GM19238 (cell line): Measurements from ENCODE around the gene AFF3.

Experiments
- DNase-seq: peaks from one replicate; pipeline ENCODE4 v3.0.0; 2011; ENCODE audit warnings: low spot score; ENCODE audit not compliant: insufficient read length

AFF3 gene

DNA sequence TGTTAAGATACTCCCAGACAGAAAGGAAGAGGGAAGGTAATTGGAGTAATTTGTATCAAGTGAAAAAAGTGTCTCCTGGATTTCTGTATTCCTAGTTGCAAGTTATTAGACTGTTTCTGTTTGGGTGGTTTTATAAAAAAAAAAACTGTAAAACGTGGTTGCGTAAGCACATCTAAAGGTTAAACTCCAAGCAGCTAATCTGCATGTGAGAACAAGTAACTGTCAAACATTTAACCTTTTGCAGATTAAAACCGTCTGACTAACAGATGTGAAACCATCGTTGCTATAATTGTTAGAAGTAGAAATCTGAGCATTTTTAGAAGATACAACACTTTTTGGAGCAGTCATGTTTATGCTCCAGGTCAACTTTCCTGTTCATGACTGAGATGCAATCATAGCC is 72.3 kb downstream of the AFF3 start:
- no peak for DNase-seq

GRCh38 chr2:100068395-100068794 is 74.0 kb downstream of the AFF3 start:
- no peak for DNase-seq

DNA sequence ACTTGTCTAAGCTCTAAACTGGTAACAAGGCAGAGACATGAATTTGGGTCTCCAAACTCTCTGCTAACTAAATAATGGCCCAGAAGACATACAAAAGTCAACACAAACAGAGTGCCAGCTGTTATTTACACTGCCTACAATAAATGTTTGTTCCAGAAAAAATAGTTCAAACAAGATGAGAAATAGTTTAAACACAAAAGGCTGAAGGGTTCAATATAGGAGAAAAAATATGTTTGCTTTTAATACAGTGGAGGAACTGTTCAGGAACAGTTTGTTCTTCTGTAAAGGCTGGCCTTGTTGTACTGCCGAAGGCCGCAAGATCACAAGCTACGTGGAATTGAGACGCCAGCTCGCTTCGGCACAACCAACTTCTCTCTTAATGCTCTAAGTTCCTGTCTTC is 74.6 kb downstream of the AFF3 start:
- no peak for DNase-seq

GRCh38 chr2:100066856-100067255 is 75.5 kb downstream of the AFF3 start:
- no peak for DNase-seq

DNA sequence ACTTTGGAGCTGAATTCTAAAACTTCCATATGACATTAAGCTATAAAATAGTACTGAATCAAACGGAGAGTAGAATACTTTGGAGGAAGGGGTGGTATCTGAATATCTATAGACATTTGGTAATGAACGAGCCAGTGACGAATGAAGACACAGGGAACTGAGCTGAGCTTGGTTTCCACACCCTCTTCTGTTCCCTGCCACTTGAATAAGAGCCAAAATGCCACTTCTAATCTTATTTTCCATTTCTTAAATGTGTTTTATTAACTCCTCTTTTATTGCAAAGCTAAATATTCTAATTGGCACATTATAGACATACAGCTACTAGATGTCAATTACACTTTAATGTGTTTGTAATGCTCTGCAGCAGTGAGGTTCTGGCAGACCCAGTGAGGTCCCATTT is 76.1 kb downstream of the AFF3 start:
- DNase-seq, result no peak

GRCh38 chr2:100064592-100065428 is 77.6 kb downstream of the AFF3 start:
- no peak for DNase-seq

GRCh38 chr2:100064165-100064564 is 78.2 kb downstream of the AFF3 start:
- DNase-seq, result no peak

GRCh38 chr2:100063459-100063953 is 78.9 kb downstream of the AFF3 start:
- DNase-seq, result no peak

DNA sequence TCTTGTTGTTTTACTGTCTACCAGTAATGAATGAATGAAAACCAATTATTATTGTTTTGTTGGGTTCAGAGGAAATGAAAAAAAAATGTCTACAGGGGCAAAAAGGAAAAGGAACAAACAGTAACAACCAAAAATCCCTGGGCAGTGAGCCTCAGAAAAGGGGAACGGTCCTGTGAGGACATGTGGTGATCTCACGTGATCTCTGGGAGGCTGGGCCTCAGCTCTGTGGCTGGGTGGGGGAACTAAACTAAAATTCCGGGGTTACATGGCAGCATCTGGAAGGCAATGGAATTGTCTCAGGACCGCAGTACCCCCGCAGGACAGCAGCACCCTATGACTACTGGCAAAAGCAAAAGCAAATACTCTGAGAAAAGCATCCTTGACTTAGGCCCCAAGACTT is 80.1 kb downstream of the AFF3 start:
- no peak for DNase-seq

GRCh38 chr2:100060875-100061274 is 81.5 kb downstream of the AFF3 start:
- DNase-seq, result no peak

DNA sequence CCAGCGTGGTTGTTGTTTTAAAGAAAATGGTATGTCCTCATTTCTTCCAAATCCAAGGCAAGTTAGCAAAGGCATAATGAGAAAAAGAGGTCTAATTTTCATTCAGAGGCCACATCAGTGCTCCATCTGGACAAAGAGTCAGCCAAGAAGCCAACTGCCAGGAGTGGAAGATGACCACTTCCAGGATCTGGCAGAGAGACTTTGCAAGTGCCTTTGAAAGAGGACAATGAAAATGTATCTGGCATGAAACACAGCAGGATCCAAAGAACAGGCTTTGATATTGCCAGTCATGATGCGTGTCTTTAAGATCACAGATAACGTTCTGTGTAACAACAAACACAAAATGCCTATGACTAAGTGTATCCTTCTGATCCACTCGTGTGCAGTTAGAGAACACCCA is 82.8 kb downstream of the AFF3 start:
- no peak for DNase-seq

- DNase-seq, result no peak
These were observed 84.5 kb downstream of the AFF3 start for GRCh38 chr2:100057901-100058261.

DNA sequence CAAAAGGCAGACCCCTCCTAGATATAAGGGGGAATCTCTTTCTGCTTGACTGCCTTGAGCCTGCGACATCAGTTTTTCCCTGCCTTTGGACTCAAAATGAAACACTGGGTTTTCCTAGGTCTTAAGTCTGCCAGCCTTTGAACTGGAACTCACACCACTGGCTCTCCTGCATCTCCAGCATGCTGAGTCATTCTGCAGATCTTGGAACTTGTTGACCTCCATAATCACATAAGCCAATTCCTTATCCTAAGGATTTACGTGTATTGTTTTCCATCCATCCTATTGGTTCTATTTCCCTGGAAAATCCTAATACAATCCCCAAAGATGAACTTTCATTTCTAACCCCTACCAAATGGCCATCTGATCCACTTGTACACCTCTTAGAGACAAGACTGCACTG is 88.0 kb downstream of the AFF3 start:
- no peak for DNase-seq

- no peak for DNase-seq
These were observed 89.1 kb downstream of the AFF3 start for GRCh38 chr2:100053087-100053885.

DNA sequence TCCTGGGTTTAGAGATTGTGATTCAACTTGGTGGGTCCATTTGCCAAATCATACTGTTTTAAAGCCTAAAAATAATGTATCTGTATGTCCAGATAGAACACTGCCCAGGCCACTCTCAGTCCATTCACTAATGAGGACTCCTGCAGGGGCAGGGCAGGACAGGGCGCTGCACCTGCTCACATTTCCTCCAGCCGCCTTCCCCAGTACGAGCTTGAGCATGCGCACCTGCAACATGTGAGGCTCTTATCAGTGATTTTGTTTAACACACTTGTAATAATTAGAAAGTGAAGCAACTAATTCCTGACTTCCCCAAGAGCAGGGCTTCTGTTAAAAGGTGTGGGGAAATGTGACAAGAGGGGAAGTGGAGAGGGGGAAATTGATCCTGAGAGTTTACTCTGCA is 89.7 kb downstream of the AFF3 start:
- DNase-seq, result no peak

DNA sequence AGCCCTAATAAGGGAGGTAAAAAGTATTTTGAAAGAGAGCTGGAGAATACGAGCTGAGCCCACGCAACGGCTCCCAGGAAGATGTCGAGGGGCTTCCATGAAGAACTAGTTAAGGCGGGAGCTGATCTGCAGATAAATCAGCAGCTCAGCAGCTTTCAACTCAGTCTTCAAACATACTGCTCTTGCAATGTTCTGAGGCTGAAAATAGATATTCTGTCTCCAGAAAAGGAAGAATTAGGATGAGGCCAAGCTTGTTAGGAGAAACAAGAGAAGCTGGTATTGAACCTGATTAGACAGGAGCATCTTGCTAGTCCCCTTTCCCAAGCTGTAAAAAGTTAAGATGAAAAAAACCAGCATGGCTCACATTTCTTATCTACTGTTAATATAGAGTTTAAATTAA is 91.1 kb downstream of the AFF3 start:
- DNase-seq, result no peak

- DNase-seq, result no peak
These were observed 91.7 kb downstream of the AFF3 start for GRCh38 chr2:100050685-100051084.

DNA sequence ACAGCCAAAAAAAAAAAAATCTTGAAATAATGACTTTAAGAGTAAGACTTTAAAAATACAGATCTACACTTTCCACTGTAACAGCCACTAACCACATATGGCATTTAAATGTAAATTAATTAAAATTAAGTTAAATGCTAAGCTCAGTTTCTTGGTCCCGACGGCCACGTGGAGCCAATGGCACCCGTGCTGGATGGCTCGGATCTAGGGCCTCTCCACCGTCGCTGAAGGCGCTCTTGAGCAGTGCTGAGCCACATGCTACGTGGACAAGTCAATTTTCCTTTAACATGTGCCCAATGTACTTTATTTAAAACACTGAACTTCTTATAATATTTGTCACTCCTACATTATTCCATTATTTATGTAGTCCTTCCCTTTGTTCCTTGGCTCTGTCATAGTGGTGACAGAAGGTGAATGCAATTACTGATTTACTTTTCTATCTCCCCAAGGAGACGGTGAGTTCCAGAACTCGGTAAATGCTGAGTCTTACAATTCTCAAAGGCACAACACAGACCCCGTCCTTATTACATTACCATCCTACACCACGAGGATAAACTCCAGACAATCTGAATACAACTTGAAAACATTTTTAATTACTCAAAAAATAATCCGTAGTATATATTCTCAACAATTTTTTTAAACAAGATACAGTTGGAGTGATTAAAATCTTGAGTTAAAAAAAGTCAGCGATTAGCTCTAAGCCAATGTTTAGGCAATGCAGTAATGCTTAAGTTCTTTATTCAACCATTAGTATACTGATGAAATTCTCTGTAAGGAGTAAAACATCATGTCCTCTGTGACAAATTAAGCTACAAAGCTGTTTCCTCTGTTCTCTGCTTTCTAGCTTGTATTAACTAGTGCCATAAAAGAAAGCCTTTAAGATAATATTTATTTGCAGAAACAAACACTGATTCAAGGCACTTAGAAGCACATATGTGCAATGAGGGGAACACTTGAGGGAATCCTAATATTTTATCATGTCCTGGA is 95.1 kb downstream of the AFF3 start:
- DNase-seq, result no peak

- DNase-seq, result no peak
These were observed 97.4 kb downstream of the AFF3 start for GRCh38 chr2:100045000-100045399.

DNA sequence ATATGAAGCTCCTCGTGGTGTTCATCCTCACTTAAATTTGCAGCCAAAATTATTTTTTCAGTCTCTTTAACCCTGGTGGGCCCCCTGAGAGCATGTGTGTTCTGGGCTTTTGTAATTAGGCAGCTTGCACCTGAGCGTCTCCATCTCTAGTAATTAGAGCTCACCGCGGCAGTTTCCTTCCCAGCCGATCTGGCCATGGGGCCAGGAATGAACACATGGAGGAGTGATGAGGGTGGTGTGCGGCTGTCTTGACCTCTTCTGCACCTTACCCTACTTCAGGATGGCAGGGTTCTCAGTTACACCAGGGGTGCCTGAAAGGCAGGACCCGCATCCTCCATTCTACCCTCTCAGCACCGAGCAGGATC is 98.5 kb downstream of the AFF3 start:
- DNase-seq, result no peak

GRCh38 chr2:100043081-100043890 is 99.1 kb downstream of the AFF3 start:
- no peak for DNase-seq
